Fibroblast of mammary gland (primary cell): ENCODE results near the gene HADH.
"Not testable (repeated sequence)": the region's sequence is repeated elsewhere in the genome, so short reads cannot be mapped to it uniquely, and the experiment has no call there.

Source experiments
- DNase-seq: peaks from one replicate; pipeline ENCODE4 v3.0.0-alpha.2; 2010; ENCODE audit warnings: low read depth
- H3K4me3 ChIP-seq: 2 replicates; pipeline ENCODE4 v1.5.1; 2011; ENCODE audit warnings: low read depth, mild to moderate bottlenecking, low read length, moderate library complexity; ENCODE audit not compliant: control insufficient read depth
- CTCF ChIP-seq: conservative IDR thresholded peaks from 2 replicates; pipeline ENCODE4 v1.5.1; 2011; ENCODE audit warnings: low read depth, low read length, inconsistent platforms; ENCODE audit not compliant: control insufficient read depth, insufficient read depth

HADH gene

GRCh38 chr4:107989537-107990386 lies at the start of gene HADH:
HADH (plus strand) TSS chr4:107989889; CDS start chr4:107989933, 44 bp downstream.
- peak; percentile 84 for DNase-seq
- no peak for TF ChIP-seq CTCF
- H3K4me3 ChIP-seq = peak within 1 kb of the TSS; percentile 76

- no peak for DNase-seq
- no peak overlapping the region for H3K4me3 ChIP-seq
Measured at GRCh38 chr4:107945809-107946208, 43.9 kb upstream of the HADH start.

GRCh38 chr4:107950746-107951540 lies 38.7 kb upstream of the HADH start:
- no peak overlapping the region for H3K4me3 ChIP-seq
- DNase-seq = no peak
- TF ChIP-seq CTCF = no peak

More at GRCh38 chr4:107945809-107946208, 43.9 kb upstream of the HADH start:
- no peak for TF ChIP-seq CTCF

GRCh38 chr4:107951551-107951950 lies 38.1 kb upstream of the HADH start:
- no peak overlapping the region for H3K4me3 ChIP-seq
- TF ChIP-seq CTCF = no peak
- DNase-seq = peak; percentile 60

- TF ChIP-seq CTCF = no peak
- no peak for DNase-seq
- H3K4me3 ChIP-seq = no peak overlapping the region
Measured at GRCh38 chr4:107956011-107956410, 33.7 kb upstream of the HADH start.

GRCh38 chr4:107966903-107967302 lies 22.8 kb upstream of the HADH start:
- TF ChIP-seq CTCF = no peak
- no peak for DNase-seq

GRCh38 chr4:107967519-107967918 lies 22.2 kb upstream of the HADH start:
- H3K4me3 ChIP-seq = not testable (repeated sequence)

More at GRCh38 chr4:107966903-107967302, 22.8 kb upstream of the HADH start:
- no peak overlapping the region for H3K4me3 ChIP-seq

GRCh38 chr4:107967921-107968320 lies 21.8 kb upstream of the HADH start:
- not testable (repeated sequence) for H3K4me3 ChIP-seq, DNase-seq

More at GRCh38 chr4:107967519-107967918, 22.2 kb upstream of the HADH start:
- DNase-seq = not testable (repeated sequence)
